ENCODE data around the gene ACSS1.

ACSS1 gene

GRCh38 chr20:24998631-24999445 lies 59.1 kb downstream of the ACSS1 start:
- H3K4me3 ChIP-seq (ENCODE audit: low read length) = no peak overlapping the region
- no peak for TF ChIP-seq CTCF (IDR thresholded peaks at IDR 0.05; ENCODE audit: insufficient read depth, low read depth, low read length, missing control alignments)
- DNase-seq (ENCODE audit: low read depth) = no peak

- no peak for DNase-seq (ENCODE audit: low read depth)
- no peak for TF ChIP-seq CTCF (IDR thresholded peaks at IDR 0.05; ENCODE audit: insufficient read depth, low read depth, low read length, missing control alignments)
- no peak overlapping the region for H3K4me3 ChIP-seq (ENCODE audit: low read length)
These were observed 59.8 kb downstream of the ACSS1 start for GRCh38 chr20:24998121-24998520.

- no peak for DNase-seq (ENCODE audit: low read depth)
- TF ChIP-seq CTCF (IDR thresholded peaks at IDR 0.05; ENCODE audit: insufficient read depth, low read depth, low read length, missing control alignments) = no peak
- H3K4me3 ChIP-seq (ENCODE audit: low read length) = no peak overlapping the region
These were observed 61.2 kb downstream of the ACSS1 start for GRCh38 chr20:24996449-24997377.

GRCh38 chr20:24995741-24996448 lies 62.0 kb downstream of the ACSS1 start:
- peak; percentile 30 for DNase-seq (ENCODE audit: low read depth)
- no peak overlapping the region for H3K4me3 ChIP-seq (ENCODE audit: low read length)

GRCh38 chr20:24994470-24995368 lies 63.2 kb downstream of the ACSS1 start:
- peak; percentile 70 for DNase-seq (ENCODE audit: low read depth)
- no peak overlapping the region for H3K4me3 ChIP-seq (ENCODE audit: low read length)
- TF ChIP-seq CTCF (IDR thresholded peaks at IDR 0.05; ENCODE audit: insufficient read depth, low read depth, low read length, missing control alignments) = peak; percentile 95

More at GRCh38 chr20:24995741-24996448, 62.0 kb downstream of the ACSS1 start:
- no peak for TF ChIP-seq CTCF (IDR thresholded peaks at IDR 0.05; ENCODE audit: insufficient read depth, low read depth, low read length, missing control alignments)

GRCh38 chr20:24994186-24994465 lies 63.8 kb downstream of the ACSS1 start:
- H3K4me3 ChIP-seq (ENCODE audit: low read length) = no peak overlapping the region
- no peak for DNase-seq (ENCODE audit: low read depth)
- no peak for TF ChIP-seq CTCF (IDR thresholded peaks at IDR 0.05; ENCODE audit: insufficient read depth, low read depth, low read length, missing control alignments)
